Hematopoietic multipotent progenitor cell treated with erythropoietin and hydrocortisone succinate and interleukin-3 and kit ligand, for 4 days (in vitro differentiated cells): ENCODE measurements around the gene SCAMP4.
"Not testable (repeated sequence)": the region's sequence is repeated elsewhere in the genome, so short reads cannot be mapped to it uniquely, and the experiment has no call there.

Experiments used
- DNase-seq: peaks from one replicate; pipeline ENCODE4 v3.0.0-alpha.2; 2015

SCAMP4 gene

DNA sequence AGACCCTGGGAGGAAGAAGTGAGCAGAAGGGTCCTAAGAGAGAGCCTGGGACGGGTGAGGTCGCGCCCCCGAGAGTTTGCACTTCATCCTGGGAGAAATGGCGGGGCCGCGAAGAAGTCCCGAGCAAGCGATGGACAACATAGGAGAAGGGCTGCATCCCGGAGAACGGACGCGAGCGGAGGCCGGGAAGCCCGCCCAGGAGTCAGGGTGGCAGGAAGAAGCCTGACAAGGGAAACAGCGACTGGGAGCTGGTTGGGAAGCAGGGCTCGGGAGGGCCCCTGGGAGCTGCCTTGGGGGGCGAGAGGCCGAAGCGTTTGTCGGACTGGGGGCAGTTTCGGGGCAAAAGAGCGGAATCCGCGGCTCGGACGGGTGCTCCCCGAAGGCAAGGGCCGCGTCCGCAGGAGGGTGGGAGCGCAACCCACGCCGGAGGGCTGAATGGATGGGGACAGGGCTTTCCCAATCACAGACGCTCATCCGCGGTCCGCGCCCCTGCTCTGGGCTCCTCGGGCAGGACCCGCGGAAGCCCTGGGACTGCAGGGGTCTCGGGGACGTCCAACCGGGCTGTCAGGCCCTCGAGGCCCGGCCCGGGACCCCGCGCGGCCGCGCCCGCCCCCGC is 20.4 kb upstream of the SCAMP4 start:
- DNase-seq = no peak

DNA sequence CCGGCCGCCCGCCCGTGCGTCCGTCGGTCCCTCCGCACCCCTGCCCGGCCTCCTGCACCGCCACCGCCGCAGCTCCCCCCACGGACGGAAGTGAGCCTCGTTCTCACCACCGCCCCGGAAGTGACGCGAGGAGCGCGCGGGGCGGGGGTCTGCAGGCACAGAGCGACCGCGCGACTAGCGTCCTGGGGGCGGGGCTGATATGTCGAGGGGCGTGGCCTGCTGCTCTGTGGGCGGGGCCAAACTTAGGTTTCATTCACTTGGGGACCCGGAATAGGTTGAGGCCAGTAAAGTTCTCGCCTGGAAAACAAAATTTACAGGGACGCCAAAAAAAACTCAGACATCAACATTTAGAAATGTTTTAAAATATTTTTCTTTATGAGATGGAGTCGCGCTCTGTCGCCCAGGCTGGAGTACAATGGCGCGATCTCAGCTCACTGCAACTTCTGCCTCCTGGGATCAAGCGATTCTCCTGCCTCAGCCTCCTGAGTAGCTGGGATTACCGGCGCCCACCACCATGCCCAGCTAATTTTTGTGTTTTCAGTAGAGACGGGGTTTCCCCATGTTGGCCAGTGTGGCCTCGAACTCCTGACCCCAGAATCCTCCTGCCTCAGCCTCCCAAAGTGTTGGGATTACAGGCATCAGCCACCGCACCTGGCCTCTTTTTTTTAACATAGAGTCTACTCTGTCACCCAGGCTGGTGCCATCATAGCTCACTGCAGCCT is 19.6 kb upstream of the SCAMP4 start, which contains the start of gene ABHD17A:
TSS of gene ABHD17A (minus strand) at position 99 of the 722 bp plus-strand sequence. CDS start 3,930 bp downstream, outside the sequence.
- DNase-seq = peak; percentile 97

DNA sequence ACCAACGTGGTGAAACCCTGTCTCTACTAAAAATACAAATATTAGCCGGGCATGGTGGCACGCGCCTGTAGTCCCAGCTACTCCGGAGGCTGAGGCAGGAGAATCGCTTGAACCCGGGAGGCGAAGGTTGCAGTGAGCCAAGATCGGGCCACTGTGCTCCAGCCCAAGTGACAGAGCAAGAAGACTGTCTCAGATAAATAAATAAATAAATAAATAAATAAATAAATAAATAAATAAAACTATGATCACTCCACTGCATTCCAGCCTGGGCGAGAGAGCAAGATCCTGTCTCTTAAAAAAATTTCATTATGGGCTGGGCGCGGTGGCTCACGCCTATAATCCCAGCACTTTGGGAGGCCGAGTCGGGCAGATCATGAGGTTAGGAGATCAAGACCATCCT is 18.8 kb upstream of the SCAMP4 start:
- DNase-seq = not testable (repeated sequence)

DNA sequence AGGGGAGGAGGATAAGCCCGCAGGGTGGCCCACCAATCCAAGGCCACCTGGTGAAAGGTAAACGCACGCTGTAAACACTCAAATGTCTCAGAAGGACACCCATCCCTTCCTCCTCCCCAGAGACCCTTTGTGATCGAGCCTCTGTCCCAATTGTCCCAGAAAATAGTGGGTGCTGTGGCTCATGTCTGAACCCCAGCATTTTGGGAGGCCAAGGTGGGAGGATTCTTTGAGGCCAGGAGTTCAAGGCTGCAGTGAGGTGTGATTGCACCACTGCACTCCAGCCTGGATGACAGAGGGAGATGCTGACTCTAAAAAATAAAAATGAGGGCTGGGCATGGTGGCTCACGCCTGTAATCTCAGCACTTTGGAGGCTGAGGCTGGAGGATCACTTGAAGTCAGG is 16.8 kb upstream of the SCAMP4 start:
- DNase-seq = no peak

DNA sequence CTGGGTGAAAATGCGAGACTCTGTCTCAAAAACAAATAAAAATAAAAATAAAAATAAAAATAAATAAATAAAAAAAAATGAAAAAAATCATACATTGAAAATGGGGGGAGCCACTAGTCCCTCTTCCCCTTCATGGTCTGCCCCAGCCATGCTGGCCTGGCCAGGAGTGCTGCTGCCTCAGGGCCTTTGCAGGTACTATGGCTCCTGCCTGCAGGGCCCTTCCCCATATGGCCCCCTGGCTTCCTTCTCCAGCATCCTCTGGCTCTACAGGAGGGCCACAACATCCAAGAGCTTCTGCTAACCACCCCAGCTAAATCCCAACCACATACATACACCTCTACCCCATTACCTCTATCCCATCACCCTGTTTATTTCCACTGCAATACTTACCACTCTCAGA is 15.3 kb upstream of the SCAMP4 start:
- DNase-seq = no peak

DNA sequence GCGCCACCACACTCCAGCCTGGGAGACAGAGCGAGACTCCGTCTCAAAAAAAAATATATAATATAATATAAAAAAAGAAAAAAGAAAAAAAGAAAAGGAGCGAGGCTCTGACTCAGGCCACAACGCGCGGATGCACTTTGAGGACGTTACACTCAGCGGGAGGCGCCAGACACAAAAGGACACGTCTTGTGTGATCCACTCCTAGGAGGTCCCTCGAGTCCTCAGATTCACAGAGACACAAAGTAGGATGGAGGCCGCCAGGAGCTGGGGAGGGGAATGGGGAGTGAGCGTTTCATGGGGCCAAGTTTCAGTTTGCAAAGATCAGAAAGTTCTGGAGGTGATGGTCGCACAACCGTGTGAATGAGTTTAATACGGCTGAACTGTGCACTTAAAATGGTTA is 11.4 kb upstream of the SCAMP4 start:
- DNase-seq = no peak

DNA sequence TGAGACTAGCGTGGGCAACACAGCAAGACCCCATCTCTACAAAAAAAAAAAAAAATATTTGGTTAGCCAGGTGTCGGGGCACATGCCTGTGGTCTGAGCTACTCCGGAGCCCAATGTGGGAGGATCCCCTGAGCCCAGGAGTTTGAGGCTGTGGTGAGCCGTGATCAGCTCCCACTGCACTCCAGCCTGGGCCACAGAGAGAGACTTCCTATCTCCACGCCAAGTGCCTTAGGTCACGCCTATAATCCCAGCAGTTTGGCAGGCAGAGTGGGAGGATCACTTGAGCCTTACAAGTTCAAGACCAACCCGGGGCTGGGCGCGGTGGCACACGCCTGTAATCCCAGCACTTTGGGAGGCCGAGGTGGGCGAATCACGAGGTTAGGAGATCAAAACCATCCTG is 8.7 kb upstream of the SCAMP4 start:
- peak; percentile 47 for DNase-seq

DNA sequence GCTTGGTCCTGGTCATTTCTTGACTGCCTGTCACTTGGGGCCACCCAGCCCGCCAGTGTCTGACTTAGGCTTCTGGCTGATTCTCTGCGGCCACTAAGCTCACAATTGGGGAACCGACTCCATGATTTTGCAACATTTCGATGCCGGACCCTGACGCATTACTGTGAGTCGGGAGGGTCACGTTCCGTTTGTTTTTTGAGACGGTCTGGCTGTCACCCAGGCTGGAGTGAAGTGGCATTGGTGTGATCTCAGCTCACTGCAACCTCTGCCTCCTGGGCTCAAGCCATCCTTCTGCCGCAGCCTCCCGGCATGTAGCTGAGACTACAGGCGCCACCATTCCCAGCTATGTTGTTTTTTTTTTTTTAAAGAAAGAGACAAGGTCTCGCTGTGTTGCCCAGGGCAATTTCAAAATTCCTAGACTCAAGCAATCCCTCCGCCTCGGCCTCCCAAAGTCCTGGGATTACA is 3.2 kb upstream of the SCAMP4 start:
- no peak for DNase-seq

DNA sequence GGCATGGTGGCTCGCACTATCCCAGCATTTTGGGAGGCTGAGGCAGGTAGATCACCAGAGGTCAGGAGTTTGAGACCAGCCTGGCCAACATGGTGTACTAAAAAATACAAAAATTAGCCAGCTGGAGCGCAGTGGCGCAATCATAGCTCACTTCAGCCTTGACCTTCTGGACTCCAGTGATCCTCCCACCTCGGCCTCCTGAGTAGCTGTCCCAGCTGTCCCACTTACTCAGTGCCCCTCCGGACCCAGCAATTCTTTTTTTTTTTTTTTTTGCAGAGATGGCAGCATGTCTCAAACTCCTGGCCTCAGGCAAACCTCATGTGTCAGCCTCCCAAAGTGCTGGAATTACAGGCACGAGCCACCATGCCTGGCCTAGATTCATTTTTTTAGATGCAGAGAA is 2.3 kb upstream of the SCAMP4 start:
- no peak for DNase-seq

DNA sequence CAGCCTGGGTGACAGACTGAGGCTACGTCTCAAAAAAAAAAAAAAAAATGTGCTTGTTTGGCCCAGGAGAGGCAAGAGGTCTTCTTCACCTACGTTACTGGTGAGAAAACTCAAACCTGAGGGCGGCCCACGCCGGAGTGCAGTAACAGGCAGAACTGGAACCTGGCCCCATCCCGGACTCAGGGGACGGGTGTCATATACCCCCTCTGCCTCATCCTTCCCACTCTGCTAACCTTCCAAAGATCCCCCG is 414 bp upstream of the SCAMP4 start:
- DNase-seq = no peak

DNA sequence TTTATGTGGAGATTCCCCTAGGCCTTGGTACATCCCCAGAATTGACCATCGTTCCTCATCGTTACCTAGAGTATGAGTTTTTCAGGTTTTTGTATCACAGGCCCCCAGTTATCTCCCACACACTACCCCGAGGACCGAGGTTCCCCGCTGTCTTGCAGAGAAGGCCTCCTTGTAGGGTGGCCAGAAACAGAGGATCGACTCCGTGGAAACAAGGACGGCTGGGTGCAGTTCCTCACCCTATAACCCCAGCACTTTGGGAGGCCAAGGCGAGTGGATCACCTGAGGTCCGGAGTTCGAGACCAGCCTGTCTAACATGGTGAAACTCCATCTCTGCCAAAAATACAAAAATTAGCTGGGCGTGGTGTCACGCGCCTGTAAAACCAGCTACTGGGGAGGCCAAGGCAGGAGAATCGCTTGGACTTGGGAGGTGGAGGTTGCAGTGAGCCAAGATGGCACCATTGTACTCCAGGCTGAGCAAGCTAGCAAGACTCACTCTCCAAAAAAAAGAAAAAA is 720 bp downstream of the SCAMP4 start:
- DNase-seq = no peak

DNA sequence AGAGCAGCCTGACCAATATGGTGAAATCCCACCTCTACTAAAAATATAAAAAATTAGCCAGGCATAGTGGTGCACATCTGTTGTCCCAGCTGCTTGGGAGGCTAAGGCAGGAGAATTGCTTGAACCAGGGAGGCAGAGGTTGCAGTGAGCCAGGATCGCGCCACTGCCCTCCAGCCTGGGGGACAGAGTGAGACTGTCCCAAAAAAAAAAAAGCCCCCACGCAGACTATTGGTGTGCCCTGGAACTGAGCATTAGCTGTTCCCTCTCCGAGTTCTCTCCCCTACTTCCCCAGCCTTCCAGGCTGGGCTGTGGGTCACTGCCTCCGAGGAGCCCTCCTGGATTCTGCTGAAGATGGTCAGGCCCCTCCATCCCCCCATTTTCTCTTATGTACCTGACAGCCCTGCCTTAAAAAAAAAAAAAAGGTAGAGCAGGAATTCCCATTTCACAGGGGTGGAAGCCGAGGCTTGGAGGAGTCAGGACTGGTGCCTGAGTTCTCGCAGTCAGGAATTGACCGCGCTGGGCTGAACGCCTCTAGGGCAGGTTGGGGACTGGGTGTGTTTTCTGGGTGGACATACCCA is 1.9 kb downstream of the SCAMP4 start:
- no peak for DNase-seq

DNA sequence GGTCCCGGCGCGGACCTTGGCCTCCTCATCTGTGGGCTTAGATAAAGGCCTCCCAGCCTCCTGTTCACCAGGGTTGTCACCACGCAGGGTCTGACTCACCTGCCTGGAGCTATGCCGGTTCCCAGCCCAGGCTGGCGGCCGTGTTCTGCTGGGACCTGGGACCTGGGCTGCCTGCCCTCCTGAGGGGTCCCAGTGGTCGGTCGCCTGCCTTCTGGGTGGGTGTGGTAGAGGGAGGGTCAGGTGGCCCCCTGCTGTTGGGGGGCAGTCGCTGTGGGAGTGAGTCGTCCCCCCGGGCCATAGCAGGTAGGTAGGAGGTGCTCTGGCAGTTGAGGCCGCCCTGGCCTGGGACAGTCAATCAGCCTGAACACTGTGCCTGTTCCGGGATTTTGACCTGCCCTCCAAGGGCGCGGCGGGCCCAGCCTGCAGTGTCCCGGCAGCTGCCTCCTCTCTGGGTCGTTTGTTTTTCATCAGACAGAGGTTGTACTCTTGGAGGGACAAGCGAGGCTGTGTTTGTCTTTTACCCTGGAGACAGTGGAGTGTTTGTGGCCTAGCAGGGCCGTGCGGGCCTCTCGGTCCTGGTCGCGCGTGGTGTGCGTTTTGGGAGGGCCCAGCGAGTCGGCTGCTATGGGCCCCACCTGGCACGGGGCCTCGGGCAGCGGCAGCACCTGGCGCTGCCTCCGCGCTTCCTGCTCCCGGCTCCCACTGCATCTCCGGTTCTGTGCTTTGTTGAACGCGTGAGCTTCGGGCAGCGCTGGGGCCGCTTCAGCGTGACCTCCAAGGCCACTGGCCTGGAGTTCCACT is 2.6 kb downstream of the SCAMP4 start:
- DNase-seq = no peak

DNA sequence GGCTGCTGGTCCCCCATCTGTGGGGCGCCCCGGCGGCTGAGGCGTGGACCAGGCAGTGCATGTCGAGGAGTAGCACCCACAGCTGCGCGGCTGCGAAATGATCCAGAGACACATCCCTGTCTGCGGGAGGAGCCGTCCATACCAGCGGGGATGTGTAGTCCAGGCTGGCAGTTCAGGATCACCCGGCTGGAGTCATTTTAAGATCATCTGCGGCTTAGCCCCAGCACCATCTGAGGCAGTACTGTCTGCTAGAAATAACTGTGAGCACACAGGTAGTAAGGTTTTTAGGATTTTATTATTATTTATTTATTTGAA is 3.1 kb downstream of the SCAMP4 start:
- no peak for DNase-seq

DNA sequence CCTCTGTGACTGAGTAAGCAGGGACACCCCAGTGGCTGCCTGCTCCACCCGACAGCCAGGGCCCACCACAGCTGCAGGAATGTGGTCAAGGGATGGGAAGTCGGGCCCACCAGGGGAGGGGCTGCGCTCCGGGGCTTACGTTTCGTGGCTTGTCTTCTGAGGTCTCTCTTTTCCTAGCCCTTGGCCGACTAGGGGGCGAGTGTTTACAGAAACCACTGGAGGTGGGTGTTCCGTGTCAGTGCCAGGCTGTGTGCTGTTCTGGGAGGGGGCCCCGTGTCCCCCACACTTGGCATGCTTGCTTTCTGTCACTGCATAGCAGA is 4.5 kb downstream of the SCAMP4 start:
- peak; percentile 49 for DNase-seq

DNA sequence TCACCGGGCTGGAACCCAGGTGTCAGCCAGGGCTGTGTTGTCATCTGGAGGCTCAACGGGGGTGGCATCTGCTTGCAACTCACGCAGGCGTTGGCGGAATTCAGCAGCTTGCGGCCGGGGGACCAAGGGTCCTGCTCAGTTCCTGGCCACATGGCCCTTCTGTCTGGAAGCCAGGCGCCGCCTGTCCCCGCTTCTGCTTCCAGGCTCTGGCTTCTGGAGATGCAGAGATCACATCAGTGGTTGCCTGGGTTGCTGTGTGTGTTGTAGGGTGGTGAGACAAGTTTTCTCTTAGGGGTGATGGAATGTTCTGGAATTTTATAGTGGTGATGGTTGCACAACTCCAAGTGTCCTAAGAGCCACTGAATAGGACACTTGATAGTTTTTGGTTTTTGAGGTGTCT is 5.0 kb downstream of the SCAMP4 start:
- DNase-seq = no peak

DNA sequence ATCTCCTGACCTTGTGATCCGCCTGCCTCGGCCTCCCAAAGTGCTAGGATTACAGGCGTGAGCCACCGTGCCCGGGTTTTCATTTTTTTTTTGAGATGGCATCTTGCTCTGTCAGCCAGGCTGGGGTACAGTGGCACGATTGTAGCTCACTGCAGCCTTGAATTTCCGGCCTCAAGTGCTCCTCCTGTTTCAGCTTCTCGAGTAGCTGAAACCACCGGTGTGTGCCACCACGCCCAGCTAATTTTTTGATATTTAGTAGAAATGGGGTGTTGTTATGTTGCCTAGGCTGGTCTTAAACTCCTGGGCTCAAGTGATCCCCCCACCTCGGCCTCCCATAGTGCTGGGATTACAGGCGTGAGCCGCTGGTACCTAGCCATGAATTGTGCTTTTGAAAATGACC is 5.9 kb downstream of the SCAMP4 start:
- no peak for DNase-seq

DNA sequence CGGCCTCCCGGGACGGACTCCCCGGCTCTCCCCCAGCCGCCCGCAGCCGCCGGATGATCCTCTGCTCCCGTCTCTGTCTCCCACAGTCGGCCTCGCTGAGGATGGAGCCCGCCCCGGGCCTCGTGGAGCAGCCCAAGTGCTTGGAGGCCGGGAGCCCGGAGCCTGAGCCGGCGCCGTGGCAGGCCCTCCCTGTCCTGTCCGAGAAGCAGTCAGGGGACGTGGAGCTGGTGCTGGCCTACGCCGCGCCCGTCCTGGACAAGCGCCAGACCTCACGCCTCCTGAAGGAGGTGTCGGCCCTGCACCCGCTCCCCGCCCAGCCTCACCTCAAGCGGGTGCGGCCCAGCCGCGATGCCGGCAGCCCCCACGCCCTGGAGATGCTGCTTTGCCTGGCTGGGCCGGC is 6.8 kb downstream of the SCAMP4 start:
- DNase-seq = no peak

DNA sequence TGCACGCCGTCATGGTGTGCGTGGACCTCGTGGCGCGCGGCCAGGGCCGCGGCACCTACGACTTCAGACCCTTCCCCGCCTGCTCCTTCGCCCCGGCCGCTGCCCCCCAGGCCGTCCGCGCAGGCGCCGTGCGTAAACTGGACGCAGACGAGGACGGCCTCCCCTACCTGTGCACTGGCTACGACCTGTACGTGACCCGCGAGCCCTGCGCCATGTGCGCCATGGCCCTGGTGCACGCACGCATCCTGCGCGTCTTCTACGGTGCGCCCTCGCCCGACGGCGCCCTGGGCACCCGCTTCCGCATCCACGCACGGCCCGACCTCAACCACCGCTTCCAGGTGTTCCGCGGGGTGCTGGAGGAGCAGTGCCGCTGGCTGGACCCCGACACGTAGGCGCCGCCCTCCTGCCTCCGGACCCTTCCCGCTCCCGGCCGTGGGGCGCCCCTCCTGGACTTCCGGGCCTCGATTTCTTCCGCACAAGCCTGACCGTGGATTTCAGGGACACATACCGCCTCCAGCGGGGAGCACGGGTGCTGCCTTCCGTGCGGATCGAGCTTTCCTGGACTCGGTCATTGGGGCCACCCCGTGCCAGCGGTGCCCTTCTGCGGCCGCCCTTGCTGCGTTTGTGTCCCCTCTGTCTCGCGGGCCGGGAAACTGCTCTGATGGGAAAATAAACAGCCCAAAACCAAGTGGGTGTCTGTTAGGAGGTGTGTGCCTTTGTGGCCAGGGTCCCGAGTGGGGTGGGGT is 7.7 kb downstream of the SCAMP4 start:
- no peak for DNase-seq

DNA sequence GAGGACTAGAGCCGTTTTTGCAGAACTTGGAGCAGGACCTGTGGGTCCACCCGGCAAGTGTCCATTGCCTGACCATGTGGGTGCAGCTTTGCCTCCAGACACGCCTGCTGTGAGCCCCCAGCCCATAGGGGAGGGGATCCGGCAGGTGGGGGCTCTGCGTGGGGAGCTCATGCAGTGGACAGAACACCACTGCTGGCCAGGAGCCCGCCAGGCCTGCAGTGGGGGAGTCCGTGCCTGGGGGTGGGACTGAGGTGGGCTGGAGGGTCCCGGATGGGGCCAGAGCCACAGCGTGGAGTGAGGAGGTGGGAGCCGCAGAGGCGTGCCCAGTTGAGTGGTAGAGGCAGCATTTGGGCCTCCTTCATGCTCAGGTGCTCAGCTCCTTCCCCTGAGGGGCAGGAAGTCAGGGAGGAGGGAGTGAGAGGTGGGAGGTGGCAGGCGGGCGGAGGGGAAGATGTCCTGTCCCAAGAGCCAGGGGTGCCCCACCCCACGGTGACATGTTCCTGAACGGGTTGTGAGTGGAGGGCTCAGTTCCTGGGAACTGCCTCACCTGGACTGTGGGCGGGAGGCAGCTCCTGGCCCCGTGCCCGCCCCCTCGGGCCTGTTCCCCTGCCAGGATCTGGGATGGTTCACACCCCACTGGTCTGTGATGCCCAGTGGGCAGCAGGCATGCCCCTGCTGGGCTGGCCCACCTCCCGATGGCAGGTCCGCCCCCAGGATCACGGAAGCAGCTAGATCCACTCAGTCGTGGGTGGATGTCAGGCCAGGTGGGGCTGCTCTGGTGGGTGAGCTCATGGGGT is 8.8 kb downstream of the SCAMP4 start:
- DNase-seq = no peak

DNA sequence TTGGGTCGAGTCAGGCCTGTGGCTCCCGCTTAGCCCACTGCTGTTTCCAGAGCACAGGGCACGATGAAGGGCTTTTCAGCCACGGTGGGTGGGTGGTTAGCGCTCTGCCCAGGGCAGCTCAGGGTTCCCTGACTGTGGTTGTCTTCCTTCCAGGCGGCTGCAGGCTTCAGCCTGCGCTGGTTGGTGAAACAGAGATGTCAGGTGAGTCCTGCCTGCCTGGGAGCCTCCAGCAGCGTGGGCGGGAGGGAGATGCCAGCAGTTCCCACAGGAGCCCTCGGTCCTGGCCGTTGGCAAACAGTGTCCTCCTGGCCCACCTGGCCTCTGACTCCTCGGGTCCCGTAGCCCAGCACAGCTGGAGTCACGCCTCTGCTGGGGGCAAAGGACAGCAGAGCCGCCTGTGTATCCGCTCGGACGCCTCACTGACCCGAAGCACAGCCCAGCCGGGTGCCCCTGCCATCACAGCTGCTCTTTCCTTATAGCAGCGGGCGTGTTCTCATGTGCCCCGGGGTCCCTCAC is 9.7 kb downstream of the SCAMP4 start:
- no peak for DNase-seq

DNA sequence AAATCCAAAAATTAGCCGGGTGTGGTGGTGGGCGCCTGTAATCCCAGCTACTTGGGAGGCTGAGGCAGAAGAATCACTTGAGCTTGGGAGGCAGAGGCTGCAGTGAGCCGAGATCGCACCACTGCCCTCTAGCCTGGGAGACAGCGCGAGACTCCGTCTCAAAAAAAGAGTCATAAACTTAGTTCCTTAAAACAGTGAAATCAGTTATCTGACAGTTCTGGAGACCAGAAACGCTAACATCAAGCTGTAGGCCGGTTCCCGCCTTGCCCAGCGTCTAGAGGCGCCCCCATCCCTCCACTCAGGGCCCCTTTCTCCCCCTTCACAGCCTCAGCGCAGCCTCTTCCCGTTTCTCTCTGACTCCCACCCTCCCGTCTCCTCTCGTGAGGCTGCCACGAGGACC is 11.9 kb downstream of the SCAMP4 start:
- peak; percentile 64 for DNase-seq
